Ovary (tissue), 9 donors: ENCODE data around the gene BABAM2. TPM values are rescaled to one million over a fixed set of nuclear protein-coding genes. Genes with fewer than 3 reads are reported as not detected.

Source experiments
- DNase-seq, 5 donors: peaks; one replicate each; pipeline ENCODE4 v3.0.0-alpha.2; 2019 to 2020
- H3K27ac ChIP-seq, 2 donors: fragments of 200-600 bp; one replicate each; pipeline versions ENCODE4 v1.5.1 to v1.8.0; 2019 to 2022
- H3K27me3 ChIP-seq: fragments of 200-600 bp; one replicate; pipeline ENCODE4 v1.8.0; 2022
- H3K36me3 ChIP-seq: fragments of 200-600 bp; sonication (generic); one replicate; pipeline ENCODE4 v1.5.1; 2019
- H3K4me1 ChIP-seq: one replicate; pipeline ENCODE4 v1.8.1; 2013; ENCODE audit warnings: mild to moderate bottlenecking, moderate library complexity; ENCODE audit not compliant: insufficient read depth
- H3K4me3 ChIP-seq: fragments of 200-600 bp; sonication (generic); one replicate; pipeline ENCODE4 v1.5.1; 2017
- H3K9me3 ChIP-seq, 2 donors: fragments of 200-600 bp in 1 of 2; sonication (generic) in 1 of 2; one replicate each; pipeline versions ENCODE4 v1.5.1 to v1.8.1; 2013 to 2019; ENCODE audit warnings: mild to moderate bottlenecking in 1 of 2, moderate library complexity in 1 of 2
- CTCF ChIP-seq, 3 donors: fragments of 450-650 bp in 2 of 3; fragments of 200-600 bp in 1 of 3; IDR thresholded peaks; one replicate each; pipeline versions ENCODE4 v1.5.1 to v1.8.0; 2016 to 2022; ENCODE audit warnings: antibody characterized with exemption in 3 of 3, mild to moderate bottlenecking in 1 of 3
- EP300 ChIP-seq: sonication (generic); formaldehyde crosslinking; IDR thresholded peaks from one replicate; pipeline ENCODE4 v1.6.1; 2017; ENCODE audit warnings: antibody characterized with exemption
- POLR2A ChIP-seq: fragments of 450-650 bp; IDR thresholded peaks from one replicate; pipeline ENCODE4 v1.6.1; 2017; ENCODE audit warnings: antibody characterized with exemption, mild to moderate bottlenecking, moderate library complexity
- WGBS, 3 donors: extraction: QIAGEN DNeasy Blood & Tissue Kit in 1 of 3; methylation state at CpG; one replicate each; pipeline versions ENCODE4 v1.1.5 to v1.1.7; 2013 to 2017; 5-methylcytosine and 5-hydroxymethylcytosine counted together
- intact Hi-C, 4 donors: fragments of 100-400 bp; cut with DNase I; formaldehyde crosslinking; loops; one replicate each; pipeline versions ENCODE4 v1.11.0 to v1.15.1; 2022 to 2023
- polyA plus RNA-seq, 2 donors: library from polyadenylated mRNA; stranded (reverse); fragments of 200-250 nt in 1 of 2; fragments of 350-450 nt in 1 of 2; fragmentation: Illumina TruSeq in 1 of 2; extraction: RNeasy Lipid Tissue Mini Kit (QIAGEN cat#74804) in 1 of 2; gene quantifications; one replicate each; pipeline ENCODE4 v1.2.3, GENCODE V29; 2013 to 2014
- total RNA-seq, 7 donors: library from RNA; depleted of rRNA in 2 of 7; stranded (reverse); fragments of >200 nt in 2 of 7; fragmentation: NEBNext Ultra II Directional in 3 of 7; extraction: Animal tissue kit (Norgen Biotek cat#: 25700) in 3 of 7; gene quantifications; one replicate each; pipeline versions ENCODE4 v1.1.0 to v1.2.4, GENCODE V29; 2016 to 2023
- donor health status: DM: no; HTN: no; CAD: no; lungs with moderate emphysema.
- donor health status: DM: no; HTN: no; CAD: no.
- donor health status: Bipolar disorder and iron deficiency.
- donor health status: DM: yes; HTN: yes; CAD: no.
- donor health status: DM: no; HTN: no; CAD: no.
- donor health status: DM: yes; HTN: yes; CAD: no.

BABAM2 gene
- total and polyA plus RNA-seq, 9 donors: 22.0 to 96.7 (median 46.8) TPM

GRCh38 chr2:28360718-28361293 lies 470.3 kb downstream of the BABAM2 start:
- WGBS, 3 donors: 77 to 79% (median 79%) methylated on average over 12 of the region's 12 CpGs
- TF ChIP-seq EP300 (no peak), CTCF (IDR thresholded peaks at IDR 0.05) (no peak), POLR2A (no peak)
- H3K27ac ChIP-seq: no peak overlapping the region
- H3K9me3 ChIP-seq: no peaks in the 10 kb centered on the region
- no peaks in the 10 kb centered on the region for H3K36me3 ChIP-seq
- H3K4me1 ChIP-seq: peaks cover 12% of the 10 kb centered on the region
- intact Hi-C loops: no loop called here
- no peak overlapping the region for H3K4me3 ChIP-seq
- peak in 4 of 5 donors; percentile 68 to 77 (median 71) for DNase-seq
- H3K27me3 ChIP-seq: no peaks in the 10 kb centered on the region

- H3K4me3 ChIP-seq: no peak overlapping the region
- H3K9me3 ChIP-seq: no peaks in the 10 kb centered on the region
- H3K36me3 ChIP-seq: no peaks in the 10 kb centered on the region
- H3K4me1 ChIP-seq: peaks cover 4% of the 10 kb centered on the region
- TF ChIP-seq CTCF (IDR thresholded peaks at IDR 0.05) (no peak), EP300 (no peak), POLR2A (no peak)
- WGBS, 3 donors: 65 to 78% (median 68%) methylated on average over 12 of the region's 12 CpGs
- H3K27ac ChIP-seq: no peak overlapping the region
- no peak for DNase-seq
- H3K27me3 ChIP-seq: no peaks in the 10 kb centered on the region
- intact Hi-C loops: no loop called here
These were observed 471.6 kb downstream of the BABAM2 start for GRCh38 chr2:28361991-28362710.

- peaks cover 4% of the 10 kb centered on the region for H3K4me1 ChIP-seq
- intact Hi-C loops: no loop called here
- H3K27ac ChIP-seq: no peak overlapping the region
- H3K36me3 ChIP-seq: no peaks in the 10 kb centered on the region
- no peaks in the 10 kb centered on the region for H3K27me3 ChIP-seq
- WGBS, 3 donors: 93 to 94% (median 94%) methylated on average over 15 of the region's 15 CpGs
- TF ChIP-seq POLR2A: no peak
- TF ChIP-seq EP300: no peak
- TF ChIP-seq CTCF (IDR thresholded peaks at IDR 0.05): no peak
- DNase-seq: no peak
- H3K9me3 ChIP-seq: no peaks in the 10 kb centered on the region
- no peak overlapping the region for H3K4me3 ChIP-seq
These were observed 472.5 kb downstream of the BABAM2 start for GRCh38 chr2:28362991-28363521.

GRCh38 chr2:28363686-28364280 lies 473.3 kb downstream of the BABAM2 start:
- WGBS, 3 donors: 95 to 97% (median 97%) methylated on average over 11 of the region's 11 CpGs
- H3K4me1 ChIP-seq: peaks cover 4% of the 10 kb centered on the region
- intact Hi-C loops: no loop called here

More at GRCh38 chr2:28363686-28364280, 473.3 kb downstream of the BABAM2 start:
- TF ChIP-seq CTCF (IDR thresholded peaks at IDR 0.05) (no peak), POLR2A (no peak), EP300 (no peak)
- no peak for DNase-seq
- Histone ChIP-seq H3K4me3 (no peak overlapping the region), H3K27ac (no peak overlapping the region), H3K9me3 (no peaks in the 10 kb centered on the region), H3K36me3 (no peaks in the 10 kb centered on the region), H3K27me3 (no peaks in the 10 kb centered on the region)
